ENCODE data around the gene CAGE1.
"Not testable (repeated sequence)": the region's sequence is repeated elsewhere in the genome, so short reads cannot be mapped to it uniquely, and the experiment has no call there.

Gene CAGE1

DNA sequence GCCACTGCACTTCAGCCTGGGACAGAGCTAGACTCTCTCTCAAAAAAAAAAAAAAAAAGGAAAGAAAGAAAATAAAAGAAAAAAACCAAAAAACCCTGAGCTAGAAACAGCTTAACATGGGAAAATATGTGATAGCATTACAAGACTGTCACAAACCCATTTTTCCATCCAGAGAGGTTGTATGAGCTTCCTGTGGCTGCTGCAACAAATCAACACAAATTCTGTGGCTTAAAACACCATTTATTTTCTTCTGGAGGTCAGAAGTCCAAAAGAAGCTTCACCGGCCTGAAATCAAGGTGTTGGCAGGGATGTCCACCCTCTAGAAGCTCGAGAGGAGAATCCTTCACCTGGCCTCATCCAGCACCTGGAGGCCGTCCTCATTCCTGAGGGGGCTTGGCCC, 54.9 kb downstream of the CAGE1 start:
- FAIRE-seq = no peak

DNA sequence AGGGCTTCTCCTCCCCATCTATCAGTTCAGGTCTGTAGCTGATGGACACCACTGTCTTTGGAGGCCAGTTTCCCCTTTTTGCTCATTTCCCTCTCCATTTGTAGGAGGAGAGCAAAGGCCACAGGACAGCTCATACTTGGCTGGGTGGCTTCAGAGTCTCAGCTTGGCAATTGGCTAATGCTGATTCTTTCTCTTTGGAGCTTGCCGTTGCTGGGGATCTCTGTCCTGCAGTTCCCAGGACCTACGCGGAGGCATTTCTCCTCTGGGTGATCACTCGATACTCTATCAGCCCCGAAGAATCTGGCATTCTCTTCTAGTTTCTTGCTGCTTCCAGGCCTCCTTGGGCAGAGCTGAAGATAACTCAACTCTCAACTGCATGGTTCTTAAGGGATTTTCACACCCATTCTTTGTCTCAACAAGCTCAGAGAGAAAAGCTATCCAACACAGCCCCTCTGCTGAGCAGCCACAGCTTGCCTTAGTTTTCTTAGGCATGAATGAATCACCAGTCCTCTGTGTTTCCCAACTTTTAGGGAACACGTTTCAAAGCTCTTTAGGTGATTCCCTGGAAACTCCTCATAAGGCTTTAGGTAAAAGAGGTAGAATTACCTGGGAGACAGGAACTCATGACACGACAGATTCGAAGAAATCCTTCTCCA, 57.3 kb downstream of the CAGE1 start:
- FAIRE-seq = no peak

DNA sequence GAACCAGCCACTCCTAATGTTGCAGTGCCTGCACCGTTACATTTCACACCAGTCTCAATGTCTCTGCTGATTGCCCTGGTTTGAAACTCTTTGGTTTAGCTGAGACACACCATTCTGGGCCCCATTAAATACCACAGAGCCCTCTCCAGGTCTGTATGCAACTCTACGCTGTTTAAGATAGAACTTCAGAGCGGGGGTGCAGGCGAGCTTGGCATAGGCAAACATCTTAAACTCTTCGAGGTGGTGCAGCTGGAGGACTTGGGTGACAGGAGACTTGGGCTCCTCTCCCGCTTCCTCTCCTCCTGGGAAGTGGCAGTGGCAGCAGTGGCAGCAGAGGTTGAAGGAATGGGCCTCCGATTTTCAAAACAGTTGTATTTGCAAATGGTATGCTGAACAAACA, 58.1 kb downstream of the CAGE1 start:
- FAIRE-seq = no peak

DNA sequence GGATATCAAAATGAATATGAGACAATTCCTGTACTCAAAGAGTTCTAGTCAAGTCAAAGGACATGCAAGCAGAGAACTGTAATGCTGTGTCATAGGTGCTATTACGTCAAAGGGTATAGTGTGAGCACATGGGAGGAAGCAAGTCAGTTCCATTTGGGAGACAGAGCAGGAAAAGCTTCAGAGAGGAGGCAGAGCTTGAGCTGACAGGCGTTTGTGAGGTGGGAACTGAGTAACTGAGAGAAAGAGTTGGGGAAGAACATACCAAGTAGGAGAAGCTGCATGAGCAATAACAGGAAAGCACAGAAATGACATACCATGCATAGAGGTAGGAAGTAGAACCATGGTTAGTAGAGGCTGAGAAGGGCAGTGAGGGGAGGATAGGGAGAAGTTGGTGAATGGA, 61.3 kb downstream of the CAGE1 start:
- FAIRE-seq = no peak

DNA sequence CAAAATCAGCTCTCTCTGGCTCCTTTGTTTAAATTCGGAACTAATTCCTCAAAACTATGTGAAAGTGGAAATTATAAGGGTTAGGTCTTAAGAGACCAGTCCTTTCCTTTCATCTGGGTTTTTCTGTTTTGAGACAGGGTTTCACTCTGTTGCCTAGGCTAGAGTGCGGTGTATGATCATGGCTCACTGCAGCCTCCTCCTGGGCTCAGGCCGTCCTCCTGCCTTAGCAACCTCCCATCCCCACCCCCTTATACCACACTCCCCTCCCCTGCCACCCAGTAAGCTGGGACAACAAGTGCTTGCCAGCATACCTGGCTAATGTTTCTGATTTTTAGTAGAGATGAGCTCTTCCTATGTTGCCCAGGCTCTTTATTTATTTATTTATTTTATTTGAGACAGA, 63.8 kb downstream of the CAGE1 start:
- FAIRE-seq = no peak

DNA sequence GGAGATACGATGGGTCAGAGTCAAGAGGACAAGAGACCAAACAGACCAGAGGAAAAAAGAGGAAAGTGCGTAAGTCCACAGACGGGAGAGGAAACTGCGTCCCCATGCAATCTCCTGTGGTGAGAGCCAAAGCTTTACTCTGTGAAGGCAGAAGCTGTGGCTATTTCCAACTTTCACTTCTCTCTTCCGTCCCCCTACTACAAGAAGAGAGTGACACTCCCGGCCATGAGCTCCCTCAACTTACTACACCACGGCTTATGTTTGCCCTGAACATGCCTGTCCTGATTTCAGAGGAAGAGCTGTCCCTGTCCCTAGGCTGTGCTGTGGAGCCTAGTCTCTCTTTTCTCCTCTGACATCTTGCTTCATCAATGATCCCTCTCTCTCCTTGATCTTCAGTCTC, 65.0 kb downstream of the CAGE1 start:
- FAIRE-seq = no peak

DNA sequence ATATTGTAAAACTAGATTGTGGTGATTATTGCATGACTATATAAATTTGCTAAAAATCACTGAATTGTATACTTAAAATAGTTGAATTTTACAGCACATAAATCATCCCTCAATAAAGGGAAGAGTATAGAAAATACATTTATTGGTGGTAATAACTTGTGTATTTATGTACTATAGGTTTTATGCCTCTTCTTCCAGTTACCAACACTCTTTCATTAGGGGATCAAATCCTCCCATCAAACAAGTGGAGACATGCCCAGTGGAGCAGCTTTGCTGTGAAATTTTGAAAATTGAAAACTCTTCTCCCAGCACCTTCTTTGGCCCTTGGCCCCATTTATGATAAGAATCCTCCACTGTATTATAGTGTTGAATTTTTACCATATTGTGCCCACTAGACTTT, 66.5 kb downstream of the CAGE1 start:
- FAIRE-seq = no peak

DNA sequence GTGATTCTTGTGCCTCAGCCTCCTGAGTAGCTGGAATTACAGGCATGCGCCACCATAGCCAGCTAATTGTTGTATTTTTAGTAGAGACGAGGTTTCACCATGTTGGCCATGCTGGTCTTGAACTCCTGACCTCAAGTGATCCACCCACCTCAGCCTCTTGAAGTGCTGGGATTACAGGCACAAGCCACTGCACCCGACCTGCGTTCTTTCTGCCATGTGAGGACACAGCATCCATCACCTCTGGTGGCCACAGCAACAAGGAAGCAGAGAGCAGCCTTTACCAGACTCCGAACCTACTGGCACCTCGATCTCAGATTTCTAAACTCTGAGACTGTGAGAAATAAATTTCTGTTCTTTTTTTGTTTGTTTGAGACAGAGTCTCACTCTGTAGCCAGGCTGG, 67.7 kb downstream of the CAGE1 start:
- FAIRE-seq = not testable (repeated sequence)

DNA sequence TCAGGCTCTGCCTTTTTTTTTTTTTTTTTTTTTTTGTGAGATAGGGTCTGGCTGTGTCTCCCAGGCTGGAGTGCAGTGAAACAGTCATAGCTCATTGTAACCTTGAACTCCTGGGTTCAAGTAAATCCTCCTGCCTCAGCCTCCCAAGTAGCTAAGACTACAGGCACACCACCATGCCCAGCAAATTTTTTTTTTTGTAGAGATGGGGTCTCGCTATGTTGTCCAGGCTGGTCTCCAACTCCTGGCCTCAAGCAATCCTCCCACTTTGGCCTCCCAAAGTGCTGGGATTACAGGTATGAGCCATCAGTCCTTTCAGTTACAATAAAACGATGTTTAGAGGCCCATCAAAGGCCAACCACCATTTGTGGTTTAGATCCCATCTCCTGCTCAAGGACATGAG, 70.1 kb downstream of the CAGE1 start:
- not testable (repeated sequence) for FAIRE-seq

DNA sequence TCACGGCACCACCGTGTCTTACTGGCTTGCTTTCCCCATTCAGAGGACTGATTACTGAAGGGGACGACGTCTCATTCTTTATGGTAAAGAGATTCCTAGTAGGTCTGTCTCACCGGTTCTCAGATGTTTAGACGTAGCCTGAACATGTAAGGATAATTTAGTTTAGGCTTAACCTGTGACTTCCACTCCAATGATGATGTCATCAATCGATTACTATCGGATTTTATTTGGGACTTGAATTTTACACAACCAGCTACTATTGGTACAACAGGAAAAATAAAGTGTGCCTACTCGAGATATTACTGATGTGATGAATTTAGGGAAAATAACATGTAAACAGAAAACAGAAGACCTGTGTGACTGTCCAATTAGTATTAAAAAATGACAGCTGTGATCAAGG, 72.0 kb downstream of the CAGE1 start:
- no peak for FAIRE-seq

DNA sequence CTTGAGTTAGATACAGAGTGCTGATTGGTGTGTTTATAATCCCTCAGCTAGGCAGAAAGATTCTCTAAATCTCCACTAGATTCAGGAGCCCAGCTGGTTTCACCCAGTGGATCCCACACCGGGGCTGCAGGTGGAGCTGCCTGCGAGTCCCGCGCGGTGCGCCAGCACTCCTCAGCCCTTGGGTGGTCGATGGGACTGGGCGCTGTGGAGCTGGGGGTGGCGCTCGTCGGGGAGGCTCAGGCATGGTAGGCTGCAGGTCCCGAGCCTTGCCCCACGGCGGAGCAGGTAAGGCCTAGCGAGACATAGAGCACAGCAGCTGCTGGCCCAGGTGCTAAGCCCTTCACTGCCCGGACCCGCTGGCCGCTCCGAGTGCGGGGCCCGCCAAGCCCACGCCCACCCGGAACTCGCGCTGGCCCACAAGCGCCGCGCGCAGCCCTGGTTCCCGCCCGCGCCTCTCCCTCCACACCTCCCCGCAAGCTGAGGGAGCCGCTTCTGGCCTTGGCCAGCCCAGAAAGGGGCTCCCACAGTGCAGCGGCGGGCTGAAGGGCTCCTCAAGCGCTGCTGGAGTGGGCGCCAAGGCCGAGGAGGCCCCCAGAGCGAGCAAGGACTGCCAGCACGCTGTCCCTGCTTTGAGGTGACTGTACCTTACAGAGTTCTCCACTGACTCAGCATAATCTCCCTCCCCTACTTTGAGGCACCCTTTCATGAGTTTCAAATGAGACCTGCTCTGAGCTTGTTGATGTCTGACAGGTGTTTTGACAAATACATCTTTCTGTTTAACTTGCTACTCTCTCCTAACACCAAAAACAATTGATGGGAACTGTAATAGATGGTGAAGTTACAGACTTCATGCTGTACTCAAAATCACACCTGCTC, 72.6 kb downstream of the CAGE1 start:
- FAIRE-seq = no peak

DNA sequence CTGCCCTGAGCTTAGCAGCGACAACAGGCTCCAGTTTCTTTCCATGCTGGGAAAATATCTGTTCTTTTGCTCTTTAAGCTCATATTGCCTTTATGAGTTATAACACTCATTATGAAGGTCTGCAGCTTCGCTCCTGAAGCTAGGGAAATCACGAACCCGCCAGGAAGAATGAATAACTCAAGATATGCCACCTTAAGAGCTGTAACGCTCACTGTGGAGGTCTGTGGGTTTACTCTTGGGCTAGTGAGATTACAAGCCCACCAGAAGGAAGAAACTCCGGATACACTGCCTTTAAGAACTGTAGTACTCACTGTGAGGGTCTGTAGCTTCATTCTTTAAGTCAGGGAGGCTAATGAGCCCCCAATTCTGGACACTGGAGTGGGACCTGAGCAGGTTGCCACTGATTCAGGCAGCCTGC, 73.6 kb downstream of the CAGE1 start:
- FAIRE-seq = no peak

DNA sequence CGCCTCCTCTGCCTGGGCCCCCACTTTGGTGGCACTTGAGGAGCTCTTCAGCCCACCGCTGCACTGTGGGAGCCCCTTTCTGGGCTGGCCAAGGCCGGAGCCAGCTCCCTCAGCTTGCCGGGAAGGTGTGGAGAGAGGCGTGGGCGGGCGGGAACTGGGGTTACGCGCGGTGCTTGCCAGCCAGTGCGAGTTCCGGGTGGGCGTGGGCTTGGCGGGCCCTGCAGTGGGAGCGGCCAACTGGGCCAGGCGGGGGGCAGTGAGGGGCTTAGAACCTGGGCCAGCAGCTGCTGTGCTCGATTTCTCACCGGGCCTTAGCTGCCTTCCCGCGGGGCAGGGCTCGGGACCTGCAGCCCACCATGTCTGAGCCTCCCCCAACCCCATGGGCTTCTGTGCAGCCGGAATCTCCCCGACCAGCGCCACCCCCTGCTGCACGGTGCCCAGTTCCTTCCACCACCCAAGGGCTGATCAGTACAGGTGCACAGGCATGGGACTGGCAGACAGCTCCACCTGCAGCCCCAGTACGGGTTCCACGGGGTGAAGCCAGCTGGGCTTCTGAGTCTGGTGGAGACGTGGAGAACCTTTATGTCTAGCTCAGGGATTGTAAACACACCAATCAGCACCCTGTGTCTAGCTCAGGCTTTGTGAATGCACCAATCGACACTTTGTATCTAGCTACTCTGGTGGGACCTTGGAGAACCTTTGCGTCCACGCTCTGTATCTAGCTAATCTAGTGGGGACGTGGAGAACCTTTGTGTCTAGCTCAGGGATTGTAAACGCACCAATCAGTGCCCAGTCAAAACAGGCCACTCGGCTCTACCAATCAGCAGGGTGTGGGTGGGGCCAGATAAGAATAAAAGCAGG, 74.2 kb downstream of the CAGE1 start:
- not testable (repeated sequence) for FAIRE-seq

DNA sequence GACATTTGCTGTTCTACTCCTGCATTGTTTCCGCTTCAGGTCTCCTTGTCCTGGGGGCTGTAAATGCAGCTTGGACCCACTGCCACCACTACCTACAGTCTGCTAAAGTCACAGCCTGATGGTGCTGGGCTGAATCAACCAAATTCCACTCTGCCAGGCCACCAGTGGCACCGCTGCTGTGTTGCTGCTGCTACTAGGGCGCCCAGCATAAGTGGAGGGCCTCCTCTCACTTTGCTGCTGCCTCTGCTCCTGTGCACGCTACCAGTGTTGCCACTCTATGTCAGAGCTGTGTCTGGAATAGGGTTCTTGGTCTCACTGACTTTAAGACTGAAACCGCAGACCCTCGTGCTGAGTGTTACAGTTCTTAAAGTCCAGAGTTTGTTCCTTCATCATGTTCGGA, 75.1 kb downstream of the CAGE1 start:
- FAIRE-seq = no peak

DNA sequence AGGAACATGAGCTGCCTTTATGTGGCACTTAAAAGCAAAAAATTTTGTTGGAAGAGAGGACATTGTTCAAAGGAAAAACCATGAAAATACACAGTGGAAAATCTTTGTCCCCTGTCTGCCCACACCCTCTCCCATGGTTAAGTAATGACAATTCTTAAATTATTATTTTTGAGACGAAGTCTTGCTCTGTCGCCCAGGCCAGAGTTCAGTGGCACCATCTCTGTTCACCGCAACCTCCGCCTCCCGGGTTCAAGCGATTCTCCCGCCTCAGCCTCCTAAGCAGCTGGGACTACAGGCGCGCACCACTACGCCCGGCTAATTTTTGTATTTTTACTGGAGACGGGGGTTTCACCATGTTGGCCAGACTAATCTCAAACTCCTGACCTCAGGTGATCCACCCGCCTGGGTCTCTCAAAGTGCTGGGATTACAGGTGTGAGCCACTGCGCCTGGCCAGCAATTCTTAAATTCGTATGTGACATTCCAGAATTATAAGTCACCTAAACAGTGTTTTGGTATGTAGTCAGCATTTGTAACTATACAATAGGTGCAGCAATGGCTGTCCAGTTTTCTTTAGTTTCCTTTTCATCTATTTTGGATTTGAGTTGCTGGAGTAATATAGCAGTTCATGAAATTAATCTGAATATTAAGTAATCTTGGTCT, 75.9 kb downstream of the CAGE1 start:
- FAIRE-seq = peak; percentile 66

DNA sequence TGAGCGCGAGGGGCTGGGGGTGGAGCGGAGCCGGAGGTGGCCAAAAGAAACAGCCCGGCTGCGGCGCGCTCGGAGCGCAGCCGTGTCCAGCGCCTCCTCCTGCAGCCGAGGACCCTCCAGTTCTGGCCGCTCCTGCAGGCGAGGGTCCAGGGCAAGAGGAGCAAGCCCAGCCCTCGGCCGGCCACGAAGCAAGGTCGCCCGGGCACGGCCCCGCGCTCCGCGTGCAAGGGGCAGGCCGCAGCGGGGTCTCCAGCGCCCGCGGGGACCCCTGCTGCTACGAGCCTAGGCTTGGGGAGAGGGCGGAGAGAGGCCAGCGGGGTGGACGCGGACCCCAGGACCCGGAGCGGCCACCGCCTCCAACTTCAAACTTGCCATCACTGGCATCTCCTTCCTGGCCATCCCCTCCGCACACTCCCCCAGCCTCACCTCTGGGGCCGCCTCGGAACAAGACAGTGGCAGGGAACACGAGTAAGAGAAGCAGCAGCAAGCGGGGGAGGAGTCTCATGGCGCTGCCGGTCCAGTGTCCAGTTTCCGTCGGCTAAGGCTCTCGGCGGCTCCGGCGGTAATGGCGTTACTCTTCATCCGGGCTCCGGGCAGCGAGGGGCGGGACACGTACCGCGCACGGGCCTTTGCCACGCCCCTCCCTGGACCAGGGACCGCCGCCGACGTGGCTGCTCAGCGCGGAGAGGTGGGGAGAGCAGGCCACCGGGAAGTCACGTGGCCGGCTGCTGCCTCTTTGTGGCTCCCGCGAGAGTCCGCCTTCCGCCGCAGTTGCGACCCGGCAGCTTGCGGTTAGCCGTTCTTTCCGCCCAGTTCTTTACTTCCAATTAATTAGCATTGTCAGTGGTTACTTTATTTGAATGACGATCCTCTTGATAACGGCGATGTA, 76.7 kb downstream of the CAGE1 start, which contains the start of gene SSR1:
Gene SSR1 (minus strand): TSS at position 584 of the 889 bp plus-strand sequence. CDS start 79 bp downstream, at position 505.
- FAIRE-seq = peak; percentile 95

DNA sequence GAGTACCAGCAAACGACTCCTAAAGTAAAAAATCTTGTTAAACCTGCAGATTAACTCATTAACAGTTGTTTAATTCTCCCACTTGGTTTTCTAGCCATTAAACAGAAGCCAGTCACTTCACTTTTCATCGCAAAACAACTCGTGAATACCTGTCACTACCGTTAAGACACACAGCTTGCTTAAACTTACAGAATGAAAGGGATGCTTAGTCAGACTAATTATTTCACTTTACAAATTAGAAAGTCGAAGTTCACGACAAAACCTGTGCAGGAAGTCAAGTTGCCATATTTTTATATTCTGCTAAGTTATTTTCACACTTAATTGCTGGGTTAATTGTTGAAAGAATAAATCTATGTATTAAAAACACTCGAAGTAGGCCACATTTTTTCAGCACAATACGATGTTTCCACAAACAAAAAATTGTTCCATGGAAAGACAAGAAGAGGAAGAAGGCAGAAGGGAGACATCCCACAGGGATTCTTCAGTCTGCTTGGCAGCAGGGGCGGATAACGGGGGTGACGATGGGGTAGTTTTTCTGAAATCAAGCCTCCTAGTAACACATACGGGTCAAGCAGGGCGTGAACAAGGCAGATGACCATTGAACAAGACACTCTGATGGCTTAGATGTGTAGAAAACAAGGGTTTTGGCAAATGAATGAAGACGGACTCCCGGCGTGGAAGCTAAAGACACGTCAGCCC, 77.5 kb downstream of the CAGE1 start:
- FAIRE-seq = no peak

DNA sequence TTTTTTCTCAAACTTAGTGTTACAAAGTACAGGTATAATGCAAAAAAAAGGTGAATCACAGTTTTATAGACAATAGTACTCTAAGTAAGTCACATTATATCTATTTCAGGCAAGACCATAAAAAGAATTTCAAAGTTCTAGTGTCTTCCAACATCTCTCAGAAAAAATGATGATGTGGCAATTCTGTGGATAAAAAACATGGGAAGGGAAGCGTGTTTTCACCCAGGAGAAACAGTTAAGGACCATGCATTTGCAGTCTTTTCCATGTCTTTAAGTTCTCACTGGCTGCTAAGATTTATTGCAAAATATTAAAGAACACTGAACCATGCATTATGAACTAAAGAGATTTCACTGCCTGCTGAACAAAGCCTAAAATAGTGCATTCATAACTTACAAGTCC, 78.4 kb downstream of the CAGE1 start:
- no peak for FAIRE-seq

DNA sequence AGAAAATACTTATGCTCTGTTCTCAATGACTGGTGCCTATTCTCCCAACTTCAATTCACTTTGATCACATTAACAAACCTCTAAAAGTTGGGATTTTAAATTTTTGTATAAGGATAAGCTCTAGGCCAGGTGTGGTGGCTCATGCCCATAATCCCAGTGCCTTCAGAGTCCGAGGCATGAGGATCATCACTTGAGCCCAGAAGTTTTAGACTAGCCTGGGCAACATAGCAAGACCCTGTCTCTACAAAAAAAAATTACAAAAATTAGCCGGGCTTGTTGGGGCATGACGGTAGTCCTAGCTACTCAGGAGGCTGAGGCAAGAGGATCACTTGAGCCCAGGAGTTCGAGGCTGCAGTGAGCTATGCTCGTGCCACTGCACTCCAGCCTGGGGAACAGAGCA, 80.5 kb downstream of the CAGE1 start:
- FAIRE-seq = no peak

DNA sequence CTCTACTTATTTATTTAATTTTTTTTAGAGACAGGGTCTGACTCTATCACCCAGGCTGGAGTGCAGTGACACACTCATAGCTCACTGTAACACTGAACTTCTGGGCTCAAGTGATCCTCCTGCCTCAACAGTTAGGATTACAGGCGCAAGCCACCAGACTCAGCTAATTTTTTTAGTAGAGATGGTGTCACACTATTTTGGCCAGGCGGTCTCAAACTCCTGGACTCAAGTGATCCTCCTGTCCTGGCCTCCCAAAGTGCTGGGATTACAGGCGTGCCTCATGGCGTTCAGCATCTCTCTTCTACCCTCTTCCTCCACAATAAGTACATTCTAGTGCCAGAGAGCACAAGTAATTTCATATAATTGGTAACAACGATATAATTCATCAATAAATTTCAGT, 82.0 kb downstream of the CAGE1 start:
- FAIRE-seq = no peak

DNA sequence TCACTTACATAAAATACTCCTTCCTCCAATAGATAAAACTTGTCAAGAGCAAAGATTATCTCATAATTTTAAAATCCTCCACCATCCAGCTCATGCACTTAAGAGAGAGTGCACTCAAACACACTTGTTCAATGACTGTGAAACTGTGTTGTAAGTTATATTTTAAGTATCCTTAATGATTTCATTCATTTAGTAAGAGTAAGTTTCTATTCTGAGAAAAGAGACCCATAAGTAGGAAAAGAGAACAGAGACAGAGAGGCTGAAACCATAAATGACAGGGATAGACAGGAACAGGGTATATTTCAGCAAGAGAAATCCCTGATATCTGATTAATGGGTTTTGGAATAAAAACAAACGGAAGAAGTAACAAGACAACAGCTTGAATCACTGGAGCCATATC, 84.7 kb downstream of the CAGE1 start:
- no peak for FAIRE-seq

Measured in G401.6 (cell line).